HG02884 (cell line): ENCODE data around the gene STAT5B.

ENCODE experiments used
- ATAC-seq: cut with Tn5 transposase; IDR thresholded peaks from one replicate; pipeline ENCODE4 v1.9.1; 2021; ENCODE audit warnings: mild to moderate bottlenecking, moderate library complexity; ENCODE audit not compliant: unreplicated experiment

The STAT5B gene

GRCh38 chr17:42182927-42183734 lies 93.1 kb downstream of the STAT5B start:
- ATAC-seq = no peak

- ATAC-seq = no peak
Measured at GRCh38 chr17:42181851-42182207, 94.4 kb downstream of the STAT5B start.

GRCh38 chr17:42180922-42181850 lies 95.0 kb downstream of the STAT5B start, which contains the start of gene KCNH4:
Gene KCNH4, minus strand, starts transcription at chr17:42181142. Its CDS starts 197 bp downstream, at chr17:42180945.
- ATAC-seq = no peak

GRCh38 chr17:42180411-42180921 lies 95.7 kb downstream of the STAT5B start:
- ATAC-seq = no peak

GRCh38 chr17:42179911-42180410 lies 96.2 kb downstream of the STAT5B start:
- ATAC-seq = no peak

GRCh38 chr17:42179335-42179734 lies 96.9 kb downstream of the STAT5B start:
- ATAC-seq = no peak

GRCh38 chr17:42178817-42179216 lies 97.4 kb downstream of the STAT5B start:
- ATAC-seq = no peak

GRCh38 chr17:42177684-42178083 lies 98.5 kb downstream of the STAT5B start:
- ATAC-seq = no peak

GRCh38 chr17:42174126-42174783 lies 101.9 kb downstream of the STAT5B start:
- ATAC-seq = no peak

GRCh38 chr17:42171831-42172230 lies 104.4 kb downstream of the STAT5B start:
- no peak for ATAC-seq

- ATAC-seq = no peak
Measured at GRCh38 chr17:42169351-42169750, 106.8 kb downstream of the STAT5B start.

GRCh38 chr17:42167807-42168206 lies 108.4 kb downstream of the STAT5B start:
- no peak for ATAC-seq

GRCh38 chr17:42166196-42166763 lies 109.9 kb downstream of the STAT5B start:
- ATAC-seq = no peak

- ATAC-seq = no peak
Measured at GRCh38 chr17:42165751-42166150, 110.4 kb downstream of the STAT5B start.

- ATAC-seq = no peak
Measured at GRCh38 chr17:42163696-42164407, 112.3 kb downstream of the STAT5B start.

GRCh38 chr17:42163113-42163512 lies 113.1 kb downstream of the STAT5B start:
- ATAC-seq = no peak

GRCh38 chr17:42160531-42160910 lies 115.7 kb downstream of the STAT5B start:
- no peak for ATAC-seq

GRCh38 chr17:42159796-42160530 lies 116.2 kb downstream of the STAT5B start:
- ATAC-seq = no peak

- ATAC-seq = no peak
Measured at GRCh38 chr17:42155614-42156045, 120.6 kb downstream of the STAT5B start.
